DMS114 treated with DMSO at 0.1 percent for 48 hours (cell line): ENCODE data around the gene THG1L.
"Not testable (repeated sequence)": the region's sequence is repeated elsewhere in the genome, so short reads cannot be mapped to it uniquely, and the experiment has no call there.

Source experiments
- DNase-seq: peaks from one replicate; lab custom pipeline; 2025; ENCODE audit not compliant: unreplicated experiment; lab: John Stamatoyannopoulos, UW

The THG1L gene

DNA sequence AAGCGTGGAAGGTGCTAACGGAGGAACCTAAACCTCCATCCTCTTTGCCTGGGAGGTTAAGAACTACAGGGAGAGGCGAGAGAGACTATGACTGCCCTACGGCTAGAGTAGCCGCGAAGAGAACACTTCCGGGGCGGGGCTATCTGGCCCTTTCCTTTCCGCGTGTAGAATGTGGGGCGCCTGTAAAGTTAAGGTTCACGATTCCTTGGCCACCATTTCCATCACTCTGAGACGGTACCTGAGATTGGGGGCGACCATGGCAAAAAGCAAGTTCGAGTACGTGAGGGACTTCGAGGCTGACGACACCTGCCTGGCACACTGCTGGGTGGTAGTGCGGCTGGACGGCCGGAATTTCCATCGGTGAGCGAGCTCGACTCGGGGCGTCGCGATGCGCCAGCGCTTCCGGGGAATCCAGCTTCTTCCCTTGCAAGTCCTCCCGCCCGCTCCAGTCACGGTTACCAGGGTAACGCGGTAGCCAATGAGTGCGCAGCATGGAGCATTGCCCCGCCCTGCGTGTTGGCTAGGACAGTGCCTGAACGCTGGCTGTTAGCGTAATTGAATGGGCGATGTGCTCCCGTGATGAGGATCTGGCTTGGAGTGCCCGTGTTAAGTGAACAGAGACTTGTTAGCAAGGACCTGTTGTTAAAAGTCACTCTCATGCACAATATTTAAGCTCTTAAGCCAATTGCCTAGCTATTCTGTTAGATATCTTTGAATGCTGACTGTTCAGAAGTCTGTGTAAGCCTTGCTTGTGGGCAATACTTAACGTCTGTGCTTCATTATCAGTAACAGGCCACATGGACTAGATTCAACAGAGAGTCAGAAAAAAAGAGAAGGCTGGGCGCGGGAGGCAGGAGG is at the start of gene THG1L:
THG1L (plus strand) TSS at position 149 of the 858 bp plus-strand sequence; CDS start at position 170, 21 bp downstream.
- peak; percentile 94 for DNase-seq

GRCh38 chr5:157682257-157682656 is 49.0 kb upstream of the THG1L start:
- DNase-seq: no peak

- not testable (repeated sequence) for DNase-seq
Observed at GRCh38 chr5:157686276-157687197, 44.7 kb upstream of the THG1L start.

- no peak for DNase-seq
Observed at GRCh38 chr5:157687198-157687554, 44.0 kb upstream of the THG1L start.

DNA sequence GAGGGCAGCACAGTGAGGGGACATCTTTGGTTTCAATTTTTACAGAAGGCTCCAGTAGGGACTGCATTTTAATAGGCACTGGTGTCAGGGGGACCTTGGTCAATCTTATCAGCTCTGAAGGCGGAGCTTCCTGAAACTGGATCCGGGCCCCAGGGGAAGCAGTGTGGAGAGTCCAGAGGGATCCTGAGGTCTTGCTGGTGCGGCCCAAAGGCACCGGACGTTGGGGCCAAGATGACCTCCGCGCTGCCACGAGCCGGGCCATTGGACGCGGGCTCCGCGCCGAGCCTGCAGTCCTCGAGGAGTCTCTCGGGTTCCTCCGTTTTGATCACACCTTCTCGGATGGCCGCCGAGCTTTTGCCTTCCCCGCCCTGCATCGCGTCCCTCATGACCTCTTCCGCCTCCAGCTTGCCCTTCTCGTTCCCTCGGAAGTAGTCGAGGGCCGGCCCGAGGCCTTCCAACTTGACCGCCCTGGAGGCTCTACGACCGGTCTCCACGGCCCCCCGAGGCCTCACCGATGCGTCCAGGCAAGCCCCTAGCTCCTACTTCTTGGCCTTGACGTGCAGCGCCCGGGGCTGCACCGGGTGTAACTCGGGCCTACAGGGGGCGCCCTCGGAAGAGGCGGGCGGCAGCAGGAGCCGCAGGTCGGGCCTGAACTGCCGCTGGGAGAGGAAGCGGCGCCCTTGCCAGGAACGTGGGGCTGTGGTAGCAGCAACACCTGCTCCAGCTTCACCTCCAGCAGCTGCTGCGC is 41.1 kb upstream of the THG1L start:
- no peak for DNase-seq

DNA sequence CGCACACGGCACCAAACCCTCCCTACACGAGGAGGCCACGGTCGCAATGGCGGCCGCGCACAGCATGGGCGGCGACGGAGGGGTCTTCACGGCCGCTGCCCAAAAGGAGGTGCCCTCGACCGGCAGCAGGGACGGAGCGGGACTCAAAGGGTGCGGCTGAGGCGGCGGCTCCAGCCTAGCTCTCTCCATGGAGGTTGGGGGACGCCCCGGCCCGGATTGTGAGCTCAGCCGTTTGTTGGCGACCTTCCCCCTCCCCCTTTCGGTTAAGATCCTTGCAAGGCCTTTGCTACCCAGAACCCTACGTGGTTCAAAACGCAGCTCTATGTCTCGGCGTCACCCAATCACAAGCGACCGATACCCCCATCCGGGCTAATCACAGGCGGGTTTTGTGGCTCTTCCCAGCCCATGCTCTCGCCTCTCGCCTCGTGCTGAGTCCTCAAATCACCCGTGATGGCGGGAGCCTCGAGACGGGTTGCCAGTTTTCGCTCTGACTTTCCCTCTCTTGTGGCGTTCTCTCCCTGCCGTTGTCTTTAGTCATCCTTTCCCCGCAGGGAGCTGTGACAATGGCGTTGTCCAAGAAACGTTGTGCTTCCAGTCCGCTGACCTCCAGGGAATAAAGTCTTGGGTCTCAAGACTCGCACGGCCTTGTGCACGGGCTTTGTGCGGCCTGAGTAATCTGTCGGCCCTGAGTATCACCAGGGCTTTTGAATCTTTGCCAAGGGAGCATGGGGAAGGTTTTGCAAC is 40.4 kb upstream of the THG1L start:
- DNase-seq: no peak

GRCh38 chr5:157693816-157694215 is 37.4 kb upstream of the THG1L start:
- DNase-seq: not testable (repeated sequence)

GRCh38 chr5:157696154-157696553 is 35.1 kb upstream of the THG1L start:
- DNase-seq: not testable (repeated sequence)

- DNase-seq: not testable (repeated sequence)
Observed at GRCh38 chr5:157698674-157699073, 32.5 kb upstream of the THG1L start.

DNA sequence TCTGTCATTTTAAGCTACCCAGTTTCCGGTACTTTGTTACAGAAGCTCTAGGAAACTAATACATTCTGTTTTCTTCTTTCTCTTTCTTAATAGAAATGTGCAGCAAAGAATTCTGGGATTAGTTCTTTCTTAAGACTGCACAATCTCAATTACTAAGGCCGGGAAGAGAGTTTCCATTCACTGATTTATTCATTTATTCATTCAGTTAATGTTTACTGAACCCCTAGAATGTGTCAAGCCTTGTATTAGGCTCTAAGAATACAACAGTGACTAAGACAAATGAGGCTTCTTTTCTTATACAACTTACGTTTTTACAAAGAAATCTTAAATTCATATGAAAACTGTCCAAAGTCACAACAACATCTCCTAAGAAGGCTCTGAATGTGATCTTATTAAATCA is 27.5 kb upstream of the THG1L start:
- no peak for DNase-seq

GRCh38 chr5:157708866-157709265 is 22.4 kb upstream of the THG1L start:
- DNase-seq: no peak

DNA sequence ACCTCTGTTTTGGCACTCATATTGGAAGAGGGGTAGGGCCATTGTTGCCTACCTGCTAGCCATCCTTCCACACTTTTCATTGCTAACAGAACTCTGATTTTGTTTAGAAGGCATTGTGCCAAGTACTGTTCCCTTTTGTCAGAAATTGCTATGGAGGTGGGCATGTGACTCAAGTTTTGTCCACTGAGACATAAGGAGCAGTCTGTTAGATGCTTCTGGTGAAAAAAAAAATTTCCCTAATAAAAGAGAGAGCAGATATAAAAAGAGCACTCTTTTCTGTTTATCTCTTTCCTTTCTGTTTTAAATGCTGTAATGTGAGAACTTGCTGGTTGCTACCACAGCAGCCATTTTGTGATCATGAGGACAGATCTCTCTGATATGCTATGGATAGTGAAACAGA is 21.9 kb upstream of the THG1L start:
- no peak for DNase-seq

- DNase-seq: no peak
Observed at GRCh38 chr5:157710431-157710830, 20.8 kb upstream of the THG1L start.

GRCh38 chr5:157710882-157711281 is 20.3 kb upstream of the THG1L start:
- DNase-seq: no peak

- DNase-seq: no peak
Observed at GRCh38 chr5:157713830-157714595, 17.2 kb upstream of the THG1L start.

GRCh38 chr5:157714596-157714864 is 16.7 kb upstream of the THG1L start:
- no peak for DNase-seq

DNA sequence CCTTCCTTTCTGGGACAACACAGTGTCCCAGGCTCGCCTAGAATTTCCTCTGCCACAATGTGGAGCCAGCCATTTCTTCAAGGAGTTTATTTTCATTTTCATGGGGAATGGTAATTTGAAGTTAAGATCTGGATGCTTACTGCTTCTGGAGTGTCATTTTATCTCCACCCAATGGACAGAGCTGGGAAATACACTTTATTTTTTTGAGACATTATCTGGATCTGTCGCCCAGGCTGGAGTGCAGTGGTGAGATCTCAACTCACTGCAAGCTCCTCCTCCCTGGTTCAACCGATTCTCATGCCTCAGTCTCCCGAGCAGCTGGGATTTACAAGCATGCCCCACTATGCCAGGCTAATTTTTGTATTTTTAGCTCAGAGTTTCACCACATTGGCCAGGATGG is 12.7 kb upstream of the THG1L start:
- DNase-seq: peak; percentile 60

- no peak for DNase-seq
Observed at GRCh38 chr5:157719245-157719644, 12.0 kb upstream of the THG1L start.

GRCh38 chr5:157721159-157721558 is 10.1 kb upstream of the THG1L start:
- DNase-seq: no peak

DNA sequence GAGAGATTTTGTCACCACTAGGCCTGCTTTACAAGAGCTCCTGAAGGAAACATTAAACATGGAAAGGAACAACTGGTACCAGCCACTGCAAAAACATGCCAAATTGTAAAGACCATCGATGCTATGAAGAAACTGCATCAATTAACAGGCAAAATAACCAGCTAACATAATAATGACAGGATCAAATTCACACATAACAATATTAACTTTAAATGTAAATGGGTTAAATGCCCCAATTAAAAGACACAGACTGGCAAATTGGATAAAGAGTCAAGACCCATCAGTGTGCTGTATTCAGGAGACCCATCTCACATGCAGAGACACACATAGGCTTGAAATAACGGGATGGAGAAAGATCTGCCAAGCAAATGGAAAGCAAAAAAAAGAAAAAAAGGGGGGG is 8.3 kb upstream of the THG1L start:
- DNase-seq: not testable (repeated sequence)
